ENCODE results near the gene RASSF5. TPM values are rescaled to one million over a fixed set of nuclear protein-coding genes. Genes with fewer than 3 reads are reported as not detected.

Gene RASSF5
- total RNA-seq, 1 donor from 2014 or later = 7.8 TPM

DNA sequence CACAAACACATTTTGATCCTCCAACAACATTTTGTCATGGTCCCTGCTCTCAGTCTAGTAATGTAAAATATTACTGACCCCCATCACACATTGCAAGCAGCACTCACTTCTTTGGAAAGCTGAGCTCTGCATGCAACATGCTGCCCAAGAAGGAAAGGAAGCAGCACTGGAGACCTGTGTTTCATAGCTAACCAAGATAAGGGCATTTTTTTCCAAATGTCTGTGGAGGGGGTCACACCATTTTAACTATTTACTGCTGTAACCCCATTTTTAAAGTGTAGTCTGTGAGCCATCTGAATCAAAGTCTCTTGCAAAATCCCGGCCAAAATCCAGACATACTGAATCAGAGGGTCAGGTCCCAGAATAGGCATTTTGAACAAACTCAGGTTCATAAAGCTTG lies 4.5 kb upstream of the RASSF5 start:
- intact Hi-C loops (cut with micrococcal nuclease) = no loop called here
- peaks cover 5% of the 10 kb centered on the region for H3K27me3 ChIP-seq (ENCODE audit: low read depth)
- H3K27ac ChIP-seq (replicated peaks) = no peak overlapping the region
- TF ChIP-seq, protein P1, sequence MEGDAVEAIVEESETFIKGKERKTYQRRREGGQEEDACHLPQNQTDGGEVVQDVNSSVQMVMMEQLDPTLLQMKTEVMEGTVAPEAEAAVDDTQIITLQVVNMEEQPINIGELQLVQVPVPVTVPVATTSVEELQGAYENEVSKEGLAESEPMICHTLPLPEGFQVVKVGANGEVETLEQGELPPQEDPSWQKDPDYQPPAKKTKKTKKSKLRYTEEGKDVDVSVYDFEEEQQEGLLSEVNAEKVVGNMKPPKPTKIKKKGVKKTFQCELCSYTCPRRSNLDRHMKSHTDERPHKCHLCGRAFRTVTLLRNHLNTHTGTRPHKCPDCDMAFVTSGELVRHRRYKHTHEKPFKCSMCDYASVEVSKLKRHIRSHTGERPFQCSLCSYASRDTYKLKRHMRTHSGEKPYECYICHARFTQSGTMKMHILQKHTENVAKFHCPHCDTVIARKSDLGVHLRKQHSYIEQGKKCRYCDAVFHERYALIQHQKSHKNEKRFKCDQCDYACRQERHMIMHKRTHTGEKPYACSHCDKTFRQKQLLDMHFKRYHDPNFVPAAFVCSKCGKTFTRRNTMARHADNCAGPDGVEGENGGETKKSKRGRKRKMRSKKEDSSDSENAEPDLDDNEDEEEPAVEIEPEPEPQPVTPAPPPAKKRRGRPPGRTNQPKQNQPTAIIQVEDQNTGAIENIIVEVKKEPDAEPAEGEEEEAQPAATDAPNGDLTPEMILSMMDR (IDR thresholded peaks at IDR 0.05; ENCODE audit: borderline replicate concordance) = no peak
- no peak for DNase-seq
- peaks cover 59% of the 10 kb centered on the region for H3K4me1 ChIP-seq
- H3K36me3 ChIP-seq = no peaks in the 10 kb centered on the region
- no peak overlapping the region for H3K4me3 ChIP-seq
- H3K9me3 ChIP-seq (replicated peaks) = no peaks in the 10 kb centered on the region

DNA sequence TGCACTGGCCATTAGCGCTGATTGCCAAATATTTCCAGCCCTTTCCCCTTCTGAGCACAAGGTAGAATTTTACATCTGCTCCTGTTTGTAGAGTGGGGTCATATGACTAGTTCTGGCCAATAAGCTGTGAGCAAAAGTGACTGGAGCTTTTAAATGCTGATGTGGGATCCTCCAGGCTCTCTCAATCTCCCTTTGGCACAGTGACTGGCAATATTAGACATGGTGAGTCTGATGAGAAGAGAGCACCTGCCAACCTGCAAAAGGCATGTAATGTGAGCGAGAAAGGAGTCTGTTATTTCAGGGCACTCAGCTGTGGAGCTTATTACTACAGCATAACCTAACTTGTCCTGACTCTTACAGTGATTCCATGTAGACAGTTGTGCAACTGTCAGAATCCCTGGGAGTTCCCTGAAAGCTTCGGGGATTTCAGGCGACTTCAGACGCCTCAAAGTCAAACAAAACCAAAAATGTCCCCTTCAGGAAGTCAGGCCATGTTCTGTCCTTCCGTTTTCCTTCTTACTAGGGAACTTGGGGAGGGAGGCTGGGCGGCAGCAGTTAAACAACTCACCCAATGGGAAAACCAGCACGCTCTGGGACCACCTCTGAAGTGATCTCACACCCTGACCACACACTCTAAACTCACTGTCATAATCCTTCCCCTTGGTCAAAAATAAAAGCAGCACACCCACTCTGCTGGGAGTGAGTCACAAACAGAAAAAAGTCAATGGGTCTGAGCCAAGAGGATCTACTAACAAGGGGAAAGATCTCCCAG lies 3.6 kb upstream of the RASSF5 start:
- Histone ChIP-seq H3K9me3 (replicated peaks) (no peaks in the 10 kb centered on the region), H3K36me3 (no peaks in the 10 kb centered on the region), H3K4me3 (no peak overlapping the region), H3K4me1 (peaks cover 69% of the 10 kb centered on the region), H3K27me3 (ENCODE audit: low read depth) (peaks cover 13% of the 10 kb centered on the region), H3K27ac (replicated peaks) (peak overlapping the region; percentile 58)
- TF ChIP-seq, protein P1 (IDR thresholded peaks at IDR 0.05; ENCODE audit: borderline replicate concordance) = no peak
- intact Hi-C loops (cut with micrococcal nuclease) = no loop called here
- no peak for DNase-seq

DNA sequence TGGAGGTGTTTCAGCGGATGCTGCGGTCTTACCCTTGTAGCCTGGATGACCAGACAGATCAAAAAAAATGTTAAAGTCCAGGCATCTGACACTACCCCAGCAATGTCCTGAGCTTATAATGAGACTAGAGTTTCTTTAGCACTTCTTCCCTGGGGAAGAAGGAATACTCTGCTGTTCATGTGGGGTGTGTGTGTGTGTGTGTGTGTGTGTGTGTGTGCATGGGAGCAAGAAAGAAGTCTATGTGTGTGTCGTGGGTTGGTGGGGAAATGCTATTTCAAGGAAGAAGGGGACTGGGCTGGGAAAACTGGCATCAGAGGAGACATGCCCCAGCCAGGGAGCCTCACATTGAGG lies 3.0 kb upstream of the RASSF5 start:
- H3K36me3 ChIP-seq = no peaks in the 10 kb centered on the region
- intact Hi-C loops (cut with micrococcal nuclease) = no loop called here
- peak overlapping the region; percentile 58 for H3K27ac ChIP-seq (replicated peaks)
- no peak overlapping the region for H3K4me3 ChIP-seq
- TF ChIP-seq, protein P1 (IDR thresholded peaks at IDR 0.05; ENCODE audit: borderline replicate concordance) = no peak
- peaks cover 18% of the 10 kb centered on the region for H3K27me3 ChIP-seq (ENCODE audit: low read depth)
- H3K9me3 ChIP-seq (replicated peaks) = no peaks in the 10 kb centered on the region
- H3K4me1 ChIP-seq = peaks cover 69% of the 10 kb centered on the region
- no peak for DNase-seq

DNA sequence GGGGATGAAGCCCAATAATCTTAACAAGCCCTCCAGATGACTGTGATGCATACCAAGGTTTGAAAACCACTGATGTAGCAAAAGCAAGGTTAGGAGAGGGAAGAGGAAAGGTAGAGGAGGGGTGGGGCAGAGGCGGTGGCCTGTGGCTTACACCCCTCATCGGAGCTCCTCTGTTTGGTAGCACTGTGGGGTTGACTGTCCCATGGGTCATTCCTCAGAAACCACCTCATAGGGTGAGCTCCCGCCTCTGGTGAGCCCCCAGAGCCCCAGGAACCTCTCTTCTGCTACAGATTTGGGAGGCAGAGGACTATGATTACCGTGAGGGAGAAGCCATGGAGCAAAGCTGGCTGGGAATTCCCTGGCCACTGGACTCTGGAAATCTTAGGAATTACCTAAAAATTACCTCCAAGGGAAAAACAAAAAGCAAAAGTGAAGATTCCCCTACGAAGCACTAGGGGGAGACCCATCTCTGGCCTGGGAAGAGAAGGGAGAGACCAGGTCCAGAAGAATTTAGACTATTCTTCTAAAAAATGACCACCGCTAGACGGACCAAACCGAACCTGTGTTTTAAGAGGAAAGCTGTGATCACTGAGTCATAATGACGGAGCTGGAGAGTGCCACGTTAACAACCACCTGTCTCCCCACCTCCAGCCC lies 1.5 kb upstream of the RASSF5 start:
- intact Hi-C loops (cut with micrococcal nuclease) = no loop called here
- no peak overlapping the region for H3K27ac ChIP-seq (replicated peaks)
- H3K9me3 ChIP-seq (replicated peaks) = no peaks in the 10 kb centered on the region
- no peak for DNase-seq
- TF ChIP-seq, protein P1 (IDR thresholded peaks at IDR 0.05; ENCODE audit: borderline replicate concordance) = peak; percentile 42
- H3K4me3 ChIP-seq = no peak overlapping the region
- peaks cover 67% of the 10 kb centered on the region for H3K4me1 ChIP-seq
- peaks cover 26% of the 10 kb centered on the region for H3K27me3 ChIP-seq (ENCODE audit: low read depth)
- H3K36me3 ChIP-seq = no peaks in the 10 kb centered on the region

DNA sequence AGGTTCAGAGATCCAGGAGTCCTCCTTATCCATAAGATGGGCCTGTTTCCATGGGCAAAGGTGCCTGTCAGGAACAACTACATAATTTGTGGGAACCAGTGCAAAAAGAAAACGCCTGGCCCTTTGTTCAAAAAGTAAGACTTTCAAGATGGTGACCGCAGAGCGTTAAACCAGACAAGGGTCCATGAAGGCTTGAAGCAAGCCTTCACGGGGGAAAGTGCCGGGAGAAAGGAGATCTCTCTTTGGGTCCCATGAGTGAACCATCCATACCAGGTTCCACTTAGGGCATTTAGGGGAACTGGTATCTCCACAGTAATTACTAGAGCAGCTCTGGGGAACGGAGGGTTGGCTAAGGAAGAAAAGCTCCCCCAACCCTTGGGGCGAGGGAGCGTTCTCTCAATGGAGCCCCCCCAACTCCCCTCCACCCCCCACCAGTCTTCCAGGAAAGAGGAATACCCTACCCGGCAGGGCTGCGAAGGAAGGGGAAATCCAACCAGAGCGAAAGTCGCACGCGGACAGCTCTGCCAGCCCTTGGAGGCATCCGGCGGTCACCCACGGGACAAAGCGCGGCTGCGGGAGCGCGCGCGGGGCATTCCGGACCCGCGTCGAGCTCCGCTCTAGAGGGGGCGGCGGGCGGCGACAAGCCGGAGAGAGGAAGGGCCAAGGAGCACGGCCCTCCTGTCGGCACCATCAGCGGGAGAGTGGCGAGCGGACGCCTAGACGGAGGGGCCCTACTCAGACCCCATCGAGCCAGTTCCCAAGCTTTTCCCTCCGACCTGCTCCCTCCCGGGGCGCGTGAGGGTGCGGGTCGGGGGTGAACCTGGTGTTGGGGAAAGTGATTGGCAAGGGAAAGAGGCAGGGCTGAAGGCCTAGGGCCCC lies 687 bp upstream of the RASSF5 start:
- Histone ChIP-seq H3K4me3 (peak overlapping the region; percentile 79), H3K27ac (replicated peaks) (no peak overlapping the region), H3K27me3 (ENCODE audit: low read depth) (peaks cover 26% of the 10 kb centered on the region), H3K4me1 (peaks cover 59% of the 10 kb centered on the region), H3K9me3 (replicated peaks) (no peaks in the 10 kb centered on the region), H3K36me3 (no peaks in the 10 kb centered on the region)
- TF ChIP-seq, protein P1 (IDR thresholded peaks at IDR 0.05; ENCODE audit: borderline replicate concordance) = no peak
- DNase-seq = no peak
- intact Hi-C loops (cut with micrococcal nuclease) = no loop called here

All from left ventricle myocardium inferior (tissue), 1 donor.